GM23248 (cell line): ENCODE results near the gene MLST8. TPM values are rescaled to one million over a fixed set of nuclear protein-coding genes. Genes with fewer than 3 reads are reported as not detected.

Experiments
- DNase-seq: peaks from one replicate; pipeline ENCODE4 v3.0.0-alpha.2; 2015
- H2AFZ ChIP-seq: fragments of 200-600 bp; sonication (generic); 2 replicates; pipeline ENCODE4 v1.6.1; 2016; ENCODE audit warnings: antibody characterized with exemption
- H3F3A ChIP-seq: fragments of 200-600 bp; sonication (generic); 2 replicates; pipeline ENCODE4 v1.6.1; 2016; ENCODE audit warnings: mild to moderate bottlenecking, antibody characterized with exemption, mixed run types; ENCODE audit not compliant: insufficient read depth
- H3K27ac ChIP-seq: fragments of 200-600 bp; sonication (generic); 2 replicates; pipeline ENCODE4 v1.5.1; 2016; ENCODE audit warnings: mild to moderate bottlenecking
- H3K27me3 ChIP-seq: fragments of 200-600 bp; sonication (generic); replicated peaks from 2 replicates; pipeline ENCODE4 v1.6.1; 2016; ENCODE audit warnings: mild to moderate bottlenecking; ENCODE audit not compliant: insufficient read depth
- H3K36me3 ChIP-seq: fragments of 200-600 bp; sonication (generic); 2 replicates; pipeline ENCODE4 v1.6.1; 2016; ENCODE audit warnings: low read depth, mild to moderate bottlenecking
- H3K4me1 ChIP-seq: fragments of 200-600 bp; sonication (generic); 2 replicates; pipeline ENCODE4 v1.6.1; 2016; ENCODE audit warnings: mild to moderate bottlenecking; ENCODE audit not compliant: insufficient read depth
- H3K4me2 ChIP-seq: fragments of 200-600 bp; sonication (generic); one replicate; pipeline ENCODE4 v1.6.1; 2016; ENCODE audit warnings: mild to moderate bottlenecking; ENCODE audit not compliant: unreplicated experiment
- H3K4me3 ChIP-seq: fragments of 200-600 bp; sonication (generic); 2 replicates; pipeline ENCODE4 v1.5.1; 2016; ENCODE audit warnings: mild to moderate bottlenecking
- H3K79me2 ChIP-seq: fragments of 200-600 bp; sonication (generic); 2 replicates; pipeline ENCODE4 v1.6.1; 2016; ENCODE audit warnings: mild to moderate bottlenecking; ENCODE audit not compliant: insufficient read depth
- H3K9ac ChIP-seq: fragments of 200-600 bp; sonication (generic); 2 replicates; pipeline ENCODE4 v1.6.1; 2016; ENCODE audit warnings: mild to moderate bottlenecking
- H3K9me2 ChIP-seq: fragments of 200-600 bp; sonication (generic); 2 replicates; pipeline ENCODE4 v1.6.1; 2016; ENCODE audit warnings: mixed run types, mild to moderate bottlenecking, moderate library complexity; ENCODE audit not compliant: insufficient read depth
- H3K9me3 ChIP-seq: fragments of 200-600 bp; sonication (generic); one replicate; pipeline ENCODE4 v1.6.1; 2017; ENCODE audit warnings: low read depth
- H4K20me1 ChIP-seq: fragments of 200-600 bp; sonication (generic); 2 replicates; pipeline ENCODE4 v1.6.0; 2016; ENCODE audit not compliant: insufficient read depth
- EZH2 ChIP-seq: fragments of 200-600 bp; sonication (generic); IDR thresholded peaks from 2 replicates; pipeline ENCODE4 v1.6.1; 2018; ENCODE audit warnings: antibody characterized with exemption, mild to moderate bottlenecking; ENCODE audit not compliant: insufficient read depth, poor library complexity, severe bottlenecking
- EZH2phosphoT487 ChIP-seq: fragments of 200-600 bp; sonication (generic); IDR thresholded peaks from 2 replicates; pipeline ENCODE4 v1.6.1; 2018; ENCODE audit warnings: antibody characterized with exemption, moderate library complexity, mild to moderate bottlenecking, low read depth; ENCODE audit not compliant: insufficient read depth
- WGBS, 2 experiments: methylation state at CpG; one replicate each; pipeline ENCODE4 v1.1.6; 2015 to 2017; ENCODE audit warnings: low lambda C conversion rate in 2 of 2, low coverage in 1 of 2; ENCODE audit errors: missing lambda C conversion rate in 2 of 2; 5-methylcytosine and 5-hydroxymethylcytosine counted together
- in situ Hi-C: fragments of 300-500 bp; cut with MboI; formaldehyde crosslinking; loops from 2 replicates; pipeline ENCODE4 v1.15.0; 2020
- polyA plus RNA-seq: library from polyadenylated mRNA; unstranded; fragments of >200 nt; fragmentation: Nextera tagmentation; extraction: Ambion mirVana; gene quantifications from 2 replicates; pipeline ENCODE4 v1.2.1, GENCODE V29; 2016
- total RNA-seq: library from RNA; depleted of rRNA; stranded (reverse); fragments of >200 nt; shearing (Covaris generic); gene quantifications from 2 replicates; pipeline ENCODE4 v1.2.3, GENCODE V29; 2014

MLST8 gene
- total and polyA plus RNA-seq, 2 experiments from 2014 or later: 46.5 to 62.9 TPM

GRCh38 chr16:2180461-2180860 lies 24.8 kb upstream of the MLST8 start:
- DNase-seq: no peak
- H3K9ac ChIP-seq: no peak overlapping the region
- no peaks in the 10 kb centered on the region for H4K20me1 ChIP-seq
- no peaks in the 10 kb centered on the region for H3F3A ChIP-seq
- no peak overlapping the region for H2AFZ ChIP-seq
- no peaks in the 10 kb centered on the region; the same call in 1 of the 2 replicates for H3K36me3 ChIP-seq
- no peaks in the 10 kb centered on the region for H3K9me2 ChIP-seq
- no peak overlapping the region for H3K27ac ChIP-seq
- H3K9me3 ChIP-seq: no peaks in the 10 kb centered on the region
- 96 to 98% methylated on average over 27 to 43 of the region's 43 CpGs for WGBS, 2 experiments
- H3K4me2 ChIP-seq: no peak overlapping the region
- H3K79me2 ChIP-seq: no peaks in the 10 kb centered on the region
- no peaks in the 10 kb centered on the region for H3K27me3 ChIP-seq
- no peak for TF ChIP-seq EZH2
- no peak for TF ChIP-seq EZH2phosphoT487
- H3K4me1 ChIP-seq: no peaks in the 10 kb centered on the region
- H3K4me3 ChIP-seq: no peak overlapping the region
- in situ Hi-C loops: no loop called here

- H4K20me1 ChIP-seq: no peaks in the 10 kb centered on the region
These were observed 24.0 kb upstream of the MLST8 start for GRCh38 chr16:2180962-2181923.

GRCh38 chr16:2181952-2182351 lies 23.3 kb upstream of the MLST8 start:
- Histone ChIP-seq H3K36me3 (no peaks in the 10 kb centered on the region), H3K79me2 (no peaks in the 10 kb centered on the region), H4K20me1 (no peaks in the 10 kb centered on the region), H3F3A (no peaks in the 10 kb centered on the region), H3K9me3 (no peaks in the 10 kb centered on the region), H2AFZ (no peak overlapping the region), H3K27me3 (no peaks in the 10 kb centered on the region), H3K4me2 (no peak overlapping the region), H3K27ac (no peak overlapping the region), H3K4me3 (no peak overlapping the region), H3K4me1 (no peaks in the 10 kb centered on the region), H3K9ac (no peak overlapping the region), H3K9me2 (no peaks in the 10 kb centered on the region)
- no peak for TF ChIP-seq EZH2
- TF ChIP-seq EZH2phosphoT487: no peak
- WGBS, 2 experiments: 91% methylated on average over 20 of the region's 20 CpGs
- in situ Hi-C loops: no loop called here
- no peak for DNase-seq

More at GRCh38 chr16:2180962-2181923, 24.0 kb upstream of the MLST8 start:
- Histone ChIP-seq H3K9ac (no peak overlapping the region), H2AFZ (no peak overlapping the region), H3K36me3 (no peaks in the 10 kb centered on the region; the same call in 1 of the 2 replicates), H3K79me2 (no peaks in the 10 kb centered on the region), H3K9me3 (no peaks in the 10 kb centered on the region), H3F3A (no peaks in the 10 kb centered on the region), H3K4me2 (no peak overlapping the region), H3K4me3 (no peak overlapping the region), H3K27me3 (no peaks in the 10 kb centered on the region), H3K9me2 (no peaks in the 10 kb centered on the region), H3K27ac (no peak overlapping the region), H3K4me1 (no peaks in the 10 kb centered on the region)
- no peak for TF ChIP-seq EZH2
- TF ChIP-seq EZH2phosphoT487: no peak
- 89 to 93% methylated on average over 23 to 44 of the region's 46 CpGs for WGBS, 2 experiments
- in situ Hi-C loops: no loop called here
- DNase-seq: no peak

- WGBS, 2 experiments: 90 to 93% methylated on average over 29 to 30 of the region's 30 CpGs
- H3K4me1 ChIP-seq: no peaks in the 10 kb centered on the region
- H3K9ac ChIP-seq: no peak overlapping the region
- DNase-seq: no peak
- TF ChIP-seq EZH2phosphoT487 (no peak), EZH2 (no peak)
- H3K4me3 ChIP-seq: no peak overlapping the region
- H4K20me1 ChIP-seq: no peaks in the 10 kb centered on the region
- no peak overlapping the region for H3K27ac ChIP-seq
- H3K4me2 ChIP-seq: no peak overlapping the region
- in situ Hi-C loops: no loop called here
- H2AFZ ChIP-seq: no peak overlapping the region
- H3F3A ChIP-seq: no peaks in the 10 kb centered on the region
- no peaks in the 10 kb centered on the region for H3K9me2 ChIP-seq
- H3K36me3 ChIP-seq: no peaks in the 10 kb centered on the region
- no peaks in the 10 kb centered on the region for H3K9me3 ChIP-seq
- no peaks in the 10 kb centered on the region for H3K27me3 ChIP-seq
- no peaks in the 10 kb centered on the region for H3K79me2 ChIP-seq
These were observed 21.6 kb upstream of the MLST8 start for GRCh38 chr16:2183671-2184070.
